SW480 (cell line): Measurements from ENCODE around the gene TCN2.
"Not testable (repeated sequence)": the region's sequence is repeated elsewhere in the genome, so short reads cannot be mapped to it uniquely, and the experiment has no call there.

Experiments
- DNase-seq: peaks from one replicate; pipeline ENCODE4 v3.0.0-alpha.2; 2016; ENCODE audit warnings: low spot score

The TCN2 gene

DNA sequence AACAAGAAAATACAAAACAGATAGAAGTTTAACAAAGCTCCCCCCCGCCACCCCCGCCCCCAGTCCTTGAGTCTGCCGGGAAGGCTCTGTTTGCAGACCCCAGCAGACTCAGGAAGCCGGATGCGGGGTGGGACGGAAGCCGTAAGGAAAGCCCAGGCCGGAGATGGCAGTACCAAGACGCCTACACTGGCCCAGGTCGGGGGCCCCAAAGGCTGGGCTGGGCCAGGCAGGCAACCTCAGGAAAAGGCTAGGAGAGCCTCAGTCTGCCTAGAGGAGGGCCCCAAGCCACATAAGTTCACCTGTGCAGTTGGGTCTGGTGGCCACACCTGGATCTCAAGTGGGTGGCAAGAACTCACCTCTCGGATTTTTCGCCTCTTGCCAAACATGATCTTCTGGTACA lies 28.5 kb upstream of the TCN2 start:
- DNase-seq: no peak

DNA sequence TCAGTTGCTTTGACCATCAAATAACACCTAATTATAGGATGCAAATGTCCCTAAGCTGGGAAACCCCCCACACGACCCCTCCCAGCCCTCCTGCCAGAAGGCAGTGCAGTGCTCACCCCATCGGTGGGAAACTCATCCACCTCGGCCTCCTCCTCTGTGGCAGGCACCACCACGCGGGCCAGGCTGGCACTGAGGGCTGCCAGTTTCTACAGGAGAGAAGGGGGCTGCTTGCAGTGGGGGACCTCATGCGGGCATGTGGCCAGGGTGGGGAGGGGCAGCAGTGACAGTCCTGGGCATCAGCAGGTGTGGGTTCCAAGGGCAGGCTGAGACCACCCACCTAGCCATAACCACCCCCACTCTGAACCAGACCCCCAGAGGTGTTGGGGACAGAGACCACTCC lies 26.1 kb upstream of the TCN2 start:
- DNase-seq: no peak

- DNase-seq: no peak
These were observed 24.9 kb upstream of the TCN2 start for GRCh38 chr22:30582051-30582450.

DNA sequence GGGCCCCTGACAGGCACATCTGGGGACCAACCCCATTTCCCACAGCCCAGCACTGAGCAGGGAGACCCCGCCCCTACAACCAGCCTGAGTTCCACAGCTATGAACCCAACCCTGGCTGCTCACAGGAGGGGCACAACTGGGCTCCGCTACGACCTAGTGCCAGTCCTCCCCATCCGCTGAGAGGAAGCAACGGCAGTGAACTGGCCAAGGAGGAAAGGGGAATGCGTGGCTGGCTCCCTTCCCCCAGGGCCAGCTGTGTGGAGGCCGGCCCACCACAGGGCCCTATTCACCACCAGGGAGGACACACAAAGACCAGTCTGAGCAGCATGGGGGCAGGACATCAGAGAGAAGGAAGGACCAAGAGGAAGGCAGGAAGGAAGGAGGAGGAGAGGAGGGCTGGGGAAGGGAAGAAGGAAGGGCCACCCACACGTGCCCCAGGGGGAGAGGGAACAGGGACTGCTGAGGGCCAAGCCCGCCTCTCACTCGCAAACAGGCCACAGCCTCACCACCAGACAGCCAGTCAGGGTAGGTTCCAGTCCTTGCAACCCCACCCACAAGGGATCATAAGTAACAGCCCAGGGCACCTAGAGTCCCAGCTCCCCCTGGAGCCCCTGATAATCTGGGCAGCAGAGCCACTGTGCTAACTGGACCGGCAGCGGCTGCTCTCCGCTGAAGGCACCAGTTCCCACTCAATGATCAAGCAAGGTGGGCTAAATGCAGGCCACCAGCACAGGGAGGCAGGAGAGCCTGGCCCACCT lies 24.0 kb upstream of the TCN2 start:
- no peak for DNase-seq

GRCh38 chr22:30584441-30584840 lies 22.5 kb upstream of the TCN2 start:
- DNase-seq: no peak

GRCh38 chr22:30586414-30586813 lies 20.6 kb upstream of the TCN2 start:
- no peak for DNase-seq

- no peak for DNase-seq
These were observed 15.8 kb upstream of the TCN2 start for GRCh38 chr22:30591191-30591587.

GRCh38 chr22:30591588-30592359 lies 15.2 kb upstream of the TCN2 start, which contains the start of gene PES1:
PES1 (minus strand) TSS chr22:30591910; CDS start chr22:30591833, 77 bp downstream.
- DNase-seq: peak; percentile 98

DNA sequence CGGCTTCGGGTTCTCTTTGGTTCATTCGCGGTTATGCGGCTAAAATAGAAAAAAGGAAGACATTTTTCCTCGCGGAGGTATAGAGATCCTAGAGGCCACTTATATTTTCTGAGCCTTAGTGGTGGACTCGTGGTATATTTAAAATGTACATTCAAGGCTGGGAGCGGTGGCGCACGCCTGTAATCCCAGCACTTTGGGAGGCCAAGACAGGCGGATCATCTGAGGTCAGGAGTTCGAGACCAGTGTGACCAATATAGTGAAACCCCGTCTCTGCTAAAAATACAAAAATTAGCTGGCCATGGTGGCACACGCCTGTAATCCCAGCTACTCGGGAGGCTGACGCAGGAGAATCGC lies 14.6 kb upstream of the TCN2 start:
- not testable (repeated sequence) for DNase-seq

DNA sequence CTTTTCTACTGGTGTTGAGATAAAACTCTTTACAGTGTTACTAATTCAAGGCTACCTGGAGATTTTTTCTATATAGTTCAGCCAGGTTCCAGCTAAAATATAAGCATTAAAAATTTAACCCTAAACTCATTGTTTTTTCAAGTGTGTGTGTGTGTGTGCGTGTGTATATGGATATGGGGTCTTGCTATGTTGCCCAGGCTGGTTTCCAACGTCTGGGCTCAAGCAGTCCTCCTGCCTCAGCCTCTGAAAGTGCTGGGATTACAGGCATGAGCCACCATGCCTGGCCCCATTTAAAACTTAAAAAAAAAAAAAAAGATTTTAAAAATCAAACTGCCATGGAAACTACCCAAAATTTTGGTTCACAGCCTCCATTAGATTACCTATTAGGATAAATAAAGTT lies 10.8 kb upstream of the TCN2 start:
- no peak for DNase-seq

GRCh38 chr22:30596886-30597285 lies 10.1 kb upstream of the TCN2 start:
- no peak for DNase-seq

DNA sequence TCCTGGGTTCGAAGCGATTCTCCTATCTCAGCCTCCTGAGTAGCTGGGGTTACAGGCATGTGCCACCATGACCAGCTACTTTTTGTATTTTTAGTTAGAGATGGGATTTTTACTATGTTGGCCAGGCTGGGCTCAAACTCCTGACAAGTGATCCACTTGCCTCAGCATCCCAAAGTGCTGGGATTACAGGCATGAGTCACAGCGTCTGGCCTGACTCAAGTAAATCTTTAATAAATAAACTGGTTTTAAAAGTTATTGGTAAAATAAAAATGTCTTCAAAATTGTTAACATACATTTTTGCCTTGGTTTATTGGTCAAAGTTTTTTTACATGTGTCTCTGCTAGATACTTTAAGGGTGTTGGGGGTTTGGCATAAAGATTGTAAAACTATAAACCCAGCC lies 8.0 kb upstream of the TCN2 start:
- no peak for DNase-seq

DNA sequence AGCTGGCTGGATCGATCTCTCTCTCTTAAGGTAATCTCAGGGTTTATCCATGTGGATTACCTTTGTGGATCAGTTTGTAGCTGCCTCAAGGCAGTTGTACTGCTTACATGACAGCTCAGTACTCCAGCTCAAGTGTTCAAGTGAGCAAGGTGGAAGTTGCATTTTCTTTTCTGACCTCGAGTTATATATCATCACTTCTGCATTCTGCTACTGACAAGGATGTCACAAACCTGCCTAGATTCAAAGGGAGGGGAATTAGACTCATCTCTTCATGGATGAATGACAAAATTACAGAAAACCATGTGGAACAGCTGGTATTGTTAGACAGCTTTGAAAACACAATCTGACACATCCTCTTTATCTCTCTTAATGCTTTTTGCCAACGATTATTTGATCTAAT lies 6.1 kb upstream of the TCN2 start:
- no peak for DNase-seq

DNA sequence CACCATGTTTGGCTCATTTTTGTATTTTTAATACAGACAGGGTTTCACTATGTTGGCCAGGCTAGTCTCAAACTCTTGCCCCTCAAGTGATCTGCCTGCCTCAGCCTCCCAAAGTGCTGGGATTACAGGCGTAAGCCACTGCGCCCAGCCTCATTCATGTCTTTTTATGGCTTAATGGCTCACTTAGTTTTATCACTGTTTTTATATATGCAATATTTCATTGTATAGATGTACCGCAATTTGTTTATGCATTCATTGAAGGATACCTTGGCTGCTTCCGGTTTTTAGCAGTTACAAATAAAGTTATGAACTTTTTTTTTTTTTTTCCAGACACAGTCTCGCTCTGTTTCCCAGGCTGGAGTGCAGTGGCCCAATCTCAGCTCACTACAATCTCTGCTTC lies 5.5 kb upstream of the TCN2 start:
- no peak for DNase-seq

DNA sequence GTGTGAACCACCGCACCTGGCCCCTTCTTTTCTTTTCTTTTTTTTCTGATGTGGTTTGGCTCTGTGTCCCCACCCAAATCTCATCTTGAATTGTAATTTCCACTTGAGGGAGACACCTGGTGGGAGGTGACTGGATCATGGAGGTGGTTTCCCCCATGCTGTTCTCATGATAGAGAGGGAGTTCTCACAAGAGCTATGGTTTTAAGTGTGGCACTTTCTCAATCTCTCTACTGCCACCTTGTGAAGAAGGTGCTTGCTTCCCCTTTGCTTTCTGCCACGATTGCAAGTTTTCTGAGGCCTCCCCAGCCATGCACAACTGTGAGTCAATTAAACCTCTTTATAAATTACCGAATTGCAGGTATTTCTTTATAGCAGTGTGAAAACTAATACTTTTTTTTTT lies 4.9 kb upstream of the TCN2 start:
- peak; percentile 43 for DNase-seq

DNA sequence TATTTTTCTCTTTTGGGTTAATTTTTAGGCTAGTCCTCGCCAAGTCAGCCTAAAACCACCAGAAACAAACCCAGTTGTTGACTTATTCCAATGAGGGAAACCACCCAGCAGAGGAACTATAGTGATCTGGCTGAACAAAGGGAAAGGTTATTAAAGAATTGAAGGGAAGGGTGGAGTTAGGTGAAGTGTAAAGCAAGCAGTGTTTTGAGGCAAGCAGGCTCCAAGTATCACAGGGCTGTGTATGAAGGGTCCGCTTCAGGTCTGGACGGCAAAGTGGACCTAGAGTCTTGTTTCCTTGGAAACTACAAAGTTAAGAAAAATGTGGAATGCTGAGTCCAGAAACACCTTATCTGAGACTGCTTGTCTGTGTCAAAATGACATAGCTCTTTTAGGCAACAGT lies 3.2 kb upstream of the TCN2 start:
- DNase-seq: no peak

- no peak for DNase-seq
These were observed 2.3 kb upstream of the TCN2 start for GRCh38 chr22:30604723-30605122.

DNA sequence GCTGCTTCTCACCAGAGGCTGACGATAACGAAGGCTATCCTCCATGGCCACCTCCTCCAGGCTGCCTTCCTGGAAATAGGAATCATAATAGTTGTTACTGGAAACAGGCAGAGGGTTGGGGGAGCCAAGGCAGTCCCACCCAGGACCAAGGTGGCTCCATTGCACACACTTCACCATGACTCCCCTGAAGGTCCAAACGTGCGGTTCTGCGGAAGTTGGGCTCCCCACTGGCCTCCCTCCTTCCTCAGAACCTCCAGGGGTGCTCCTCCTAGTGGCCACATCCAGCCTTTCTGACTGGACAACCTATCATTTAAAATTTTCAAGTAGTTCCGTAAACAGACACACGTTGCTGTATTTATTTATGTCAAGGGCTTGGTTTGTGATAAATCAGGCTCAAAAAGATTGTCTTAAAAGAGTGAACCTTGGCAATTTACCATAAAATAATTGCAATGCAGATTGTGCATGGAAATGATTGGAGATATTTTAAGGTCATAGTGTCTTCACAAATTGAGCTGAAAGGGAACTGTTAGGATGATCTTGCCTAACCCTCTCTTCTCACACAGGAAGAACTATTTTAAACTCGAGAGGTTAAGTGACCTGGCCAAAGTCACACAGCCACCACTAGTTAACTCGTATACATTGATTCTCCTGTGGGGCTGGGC lies 1.4 kb upstream of the TCN2 start:
- DNase-seq: peak; percentile 41

DNA sequence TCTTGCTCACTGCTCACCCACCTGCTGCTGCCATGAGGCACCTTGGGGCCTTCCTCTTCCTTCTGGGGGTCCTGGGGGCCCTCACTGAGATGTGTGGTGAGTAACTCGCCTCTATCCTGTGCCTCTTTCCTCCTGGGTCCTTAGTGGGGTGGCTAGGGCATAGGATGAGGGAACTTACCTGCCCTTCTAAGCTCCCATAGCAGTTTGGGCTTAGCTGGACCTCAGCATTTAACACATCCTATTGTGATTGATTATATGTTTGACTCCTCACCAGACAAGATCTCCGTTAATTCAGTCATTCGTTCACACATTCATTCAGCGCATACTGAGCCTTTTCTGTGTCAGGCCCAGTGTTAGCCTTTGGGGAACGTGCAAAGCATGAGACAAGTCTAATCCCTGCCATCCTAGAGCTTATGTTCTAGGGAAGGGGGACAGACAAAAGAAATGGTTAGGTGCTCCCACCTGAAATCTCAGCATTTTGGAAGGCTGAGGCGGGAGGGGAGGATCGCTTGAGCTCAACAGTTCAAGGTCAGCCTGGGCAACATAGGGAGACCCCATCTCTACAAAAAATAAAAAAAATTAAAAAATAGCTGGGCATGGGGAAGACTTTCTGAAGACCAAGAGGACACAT lies 441 bp downstream of the TCN2 start:
- no peak for DNase-seq

DNA sequence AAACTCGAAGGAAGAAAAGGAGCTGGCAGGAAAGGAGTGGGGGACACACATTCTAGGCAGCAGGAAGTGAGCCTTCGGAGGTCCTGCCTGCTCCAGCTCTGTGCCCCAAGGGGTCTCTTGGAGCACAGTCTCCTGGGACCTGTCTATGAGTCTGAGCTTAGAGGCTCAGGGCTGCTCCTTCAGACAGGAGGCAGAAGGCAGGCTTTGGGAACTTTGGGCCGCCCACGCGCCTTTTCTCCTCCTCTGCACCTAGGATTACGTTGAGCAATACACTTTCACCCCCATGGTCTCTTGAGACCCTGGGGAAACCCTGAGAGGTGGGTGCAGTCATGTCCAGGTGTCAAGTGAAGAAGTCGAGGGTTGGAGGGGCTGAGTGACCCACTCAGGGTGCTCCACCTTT lies 965 bp downstream of the TCN2 start:
- DNase-seq: no peak

GRCh38 chr22:30609260-30610185 lies 2.5 kb downstream of the TCN2 start:
- DNase-seq: peak; percentile 61

GRCh38 chr22:30610299-30610698 lies 3.3 kb downstream of the TCN2 start:
- no peak for DNase-seq
